Activated CD4-positive, alpha-beta T cell treated with anti-CD3 and anti-CD28 coated beads, Interleukin-10, Interleukin-2, amounts not matched to agents 100 ng/mL and 50 ng/mL, durations not matched to agents 16 hours and 8 hours (primary cell): ENCODE results near the gene EED.
"Not testable (repeated sequence)": the region's sequence is repeated elsewhere in the genome, so short reads cannot be mapped to it uniquely, and the experiment has no call there.

Source experiments
- DNase-seq: peaks from one replicate; pipeline ENCODE4 v3.0.0-alpha.2; 2020

The EED gene

DNA sequence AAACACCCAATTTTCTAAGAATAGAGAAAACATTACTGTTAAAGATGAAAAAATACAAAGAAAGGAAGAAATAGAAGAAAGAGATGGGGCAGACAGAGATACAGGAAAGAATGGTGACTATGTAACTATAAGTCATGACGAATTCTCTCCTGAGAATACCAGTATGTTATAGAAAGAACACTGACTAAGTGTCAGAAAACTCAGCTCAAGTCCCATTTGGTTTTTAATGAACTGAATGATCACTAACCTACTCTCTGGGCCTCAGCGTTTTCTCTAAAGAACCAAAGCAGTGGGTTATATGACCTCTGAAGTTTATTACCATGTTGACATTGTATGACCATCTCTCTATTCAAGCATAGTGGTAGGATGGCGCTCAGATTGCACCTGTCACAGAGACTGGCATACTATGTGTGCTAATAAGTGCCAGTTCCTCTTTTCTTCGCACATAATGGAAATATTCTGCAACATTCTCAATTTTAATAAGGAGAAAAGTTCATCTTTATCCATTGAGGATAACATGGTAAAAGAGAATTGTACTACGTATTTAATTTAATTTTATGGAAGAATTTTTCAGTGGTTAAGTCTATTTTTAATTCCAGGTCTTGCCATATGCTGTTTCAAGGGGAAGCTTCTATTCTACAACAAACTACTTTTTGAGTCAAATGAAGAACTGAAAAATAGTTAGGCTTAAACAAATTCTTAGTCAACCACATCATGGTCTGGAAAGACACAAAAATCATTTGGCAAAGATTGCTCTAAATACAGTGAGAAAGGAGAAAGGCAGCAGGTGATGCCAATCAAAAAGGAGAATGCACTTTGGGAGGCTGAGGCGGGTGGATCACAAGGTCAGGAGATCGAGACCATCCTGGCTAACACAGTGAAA lies 25.0 kb upstream of the EED start:
- peak; percentile 52 for DNase-seq

GRCh38 chr11:86220653-86221052 lies 23.9 kb upstream of the EED start:
- DNase-seq = no peak

GRCh38 chr11:86222081-86222480 lies 22.5 kb upstream of the EED start:
- DNase-seq = no peak

DNA sequence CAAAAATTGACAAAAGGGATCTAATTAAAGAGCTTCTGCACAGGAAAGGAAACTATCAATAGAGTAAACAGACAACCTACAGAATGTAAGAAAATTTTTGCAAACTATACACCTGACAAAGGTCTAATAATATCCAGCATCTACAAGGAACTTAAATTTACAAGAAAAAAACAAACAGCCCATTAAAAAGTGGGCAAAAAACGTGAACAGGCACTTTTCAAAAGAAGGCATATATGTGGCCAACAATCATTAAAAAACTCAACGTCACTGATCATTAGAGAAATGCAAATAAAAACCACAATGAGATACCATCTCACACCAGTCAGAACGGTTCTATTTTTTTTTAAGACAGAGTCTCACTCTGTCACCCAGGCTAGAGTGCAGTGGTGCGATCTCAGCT lies 20.0 kb upstream of the EED start:
- DNase-seq = not testable (repeated sequence)

DNA sequence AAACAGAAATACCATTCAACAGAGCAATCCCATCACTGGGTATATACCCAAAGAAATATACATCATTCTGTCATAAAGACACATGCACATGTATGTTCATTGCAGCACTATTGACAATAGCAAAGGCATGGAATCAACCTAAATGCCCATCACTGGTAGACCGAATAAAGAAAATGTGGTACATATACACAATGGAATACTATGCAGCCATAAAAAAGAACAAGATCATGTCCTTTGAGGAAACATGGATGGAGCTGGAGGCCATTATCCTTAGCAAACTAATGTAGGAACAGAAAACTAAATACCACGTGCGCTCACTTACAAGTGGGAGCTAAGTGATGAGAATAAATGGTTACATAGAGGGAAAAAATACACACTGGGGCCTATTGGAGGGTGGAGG lies 19.2 kb upstream of the EED start:
- DNase-seq = not testable (repeated sequence)

GRCh38 chr11:86228269-86229038 lies 16.1 kb upstream of the EED start:
- peak; percentile 79 for DNase-seq

- not testable (repeated sequence) for DNase-seq
Observed at GRCh38 chr11:86229039-86229330, 15.6 kb upstream of the EED start.

- no peak for DNase-seq
Observed at GRCh38 chr11:86230179-86230804, 14.3 kb upstream of the EED start.

DNA sequence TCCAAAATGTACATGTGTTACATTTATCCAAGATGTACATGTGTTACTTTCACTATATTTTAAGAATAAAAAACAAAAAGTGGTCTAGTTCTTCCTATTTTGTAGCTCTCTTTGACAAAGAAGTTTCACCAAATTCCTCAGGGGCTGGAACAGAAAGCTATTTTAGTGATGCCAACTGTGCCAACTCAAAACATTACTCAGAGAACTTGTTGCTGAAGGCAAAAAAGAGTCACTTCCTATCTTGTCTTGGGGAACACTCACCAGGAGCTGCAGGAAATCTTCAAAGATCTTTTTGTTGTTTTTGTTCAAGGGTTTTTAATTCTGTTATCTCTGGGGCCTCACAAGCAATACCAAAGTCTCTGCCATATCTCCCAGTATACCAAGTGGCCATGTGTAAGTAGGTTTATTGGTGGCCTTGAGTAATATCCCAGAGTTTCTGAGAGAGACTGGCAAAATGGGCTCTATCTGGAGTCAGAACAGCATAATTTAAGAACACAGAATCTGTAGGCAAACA lies 13.6 kb upstream of the EED start:
- peak; percentile 80 for DNase-seq

GRCh38 chr11:86232556-86232955 lies 12.0 kb upstream of the EED start:
- DNase-seq = no peak

DNA sequence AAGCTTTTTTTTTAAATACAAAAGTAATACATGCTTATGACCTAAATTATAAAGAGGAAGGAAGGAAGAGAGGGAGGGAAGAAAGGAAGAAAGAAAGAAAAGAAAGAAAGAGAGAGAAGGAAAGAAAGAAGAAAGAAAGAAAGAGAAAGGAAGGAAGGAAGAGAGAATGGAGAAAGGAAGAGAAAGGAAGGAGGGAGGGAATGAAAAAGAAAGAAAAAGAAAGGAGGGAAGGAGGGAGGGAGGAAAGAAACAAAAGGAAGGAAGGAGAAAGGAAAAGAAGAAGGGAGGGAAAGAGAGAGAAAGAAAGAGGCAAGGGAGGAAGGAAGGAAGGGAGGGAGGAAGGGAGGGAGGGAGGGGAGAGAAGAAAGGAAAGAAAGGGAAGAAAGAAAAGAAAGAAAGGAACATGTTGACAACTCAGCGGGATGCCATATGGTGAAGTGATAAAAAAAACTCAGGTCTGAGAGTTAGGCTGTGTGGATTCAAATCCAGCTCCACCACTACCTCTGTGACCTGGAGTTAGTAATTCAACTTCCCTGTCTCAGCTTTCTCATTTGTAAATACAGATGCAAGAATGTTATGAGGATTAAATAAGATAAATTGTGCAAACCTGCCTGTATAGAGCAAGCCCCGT lies 9.6 kb upstream of the EED start:
- no peak for DNase-seq

DNA sequence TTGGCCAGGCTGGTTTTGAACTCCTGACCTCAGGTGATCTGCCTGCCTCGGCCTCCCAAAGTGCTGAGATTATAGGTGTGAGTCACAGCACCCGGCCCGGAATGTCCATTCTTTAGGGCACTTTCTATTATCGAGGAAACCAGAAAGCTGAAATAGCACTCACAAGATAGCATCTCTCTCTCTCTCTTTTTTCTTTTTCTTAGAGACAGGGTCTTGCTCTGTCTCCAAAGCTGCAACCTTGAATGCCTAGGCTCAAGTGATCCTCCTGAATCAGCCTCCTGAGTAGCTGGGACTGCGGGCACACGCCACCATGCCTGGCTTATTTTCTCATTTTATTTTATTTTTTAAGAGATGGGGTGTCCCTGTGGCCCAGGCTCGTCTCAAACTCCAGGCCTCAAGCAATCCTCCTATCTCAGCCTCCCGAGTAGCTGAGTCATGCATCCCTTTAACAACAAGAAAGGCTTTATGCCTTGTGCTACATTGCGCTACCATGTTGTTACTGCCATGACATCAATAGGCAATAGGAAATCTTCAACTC lies 7.2 kb upstream of the EED start:
- no peak for DNase-seq

GRCh38 chr11:86240164-86240563 lies 4.4 kb upstream of the EED start:
- no peak for DNase-seq

DNA sequence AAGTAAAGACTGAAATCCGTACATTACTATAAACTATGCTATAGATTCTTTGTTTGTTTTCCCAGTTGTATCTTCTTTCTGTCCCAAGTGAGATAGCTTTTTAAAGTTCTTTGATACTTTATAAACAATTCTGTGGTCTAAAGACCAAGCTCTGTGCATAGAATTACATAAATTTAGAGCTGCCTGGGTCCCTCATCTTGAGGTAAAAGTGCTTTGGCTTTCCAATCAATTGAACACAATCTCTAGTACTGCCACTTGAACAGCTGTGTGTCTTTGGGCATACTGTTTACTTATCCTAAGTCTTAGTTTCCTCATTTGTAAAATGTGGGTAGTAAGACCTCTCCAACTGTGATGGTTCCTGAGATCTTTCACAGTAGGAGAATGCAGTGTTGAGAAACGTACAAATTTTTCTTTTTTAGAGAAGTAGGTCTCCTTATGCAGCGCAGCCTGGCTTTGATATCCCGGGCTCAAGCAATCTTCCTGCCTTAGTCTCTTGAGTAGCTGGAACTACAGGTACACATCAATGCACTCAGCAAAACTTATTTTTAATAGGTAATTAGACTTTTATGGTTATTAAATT lies 2.5 kb upstream of the EED start:
- no peak for DNase-seq

DNA sequence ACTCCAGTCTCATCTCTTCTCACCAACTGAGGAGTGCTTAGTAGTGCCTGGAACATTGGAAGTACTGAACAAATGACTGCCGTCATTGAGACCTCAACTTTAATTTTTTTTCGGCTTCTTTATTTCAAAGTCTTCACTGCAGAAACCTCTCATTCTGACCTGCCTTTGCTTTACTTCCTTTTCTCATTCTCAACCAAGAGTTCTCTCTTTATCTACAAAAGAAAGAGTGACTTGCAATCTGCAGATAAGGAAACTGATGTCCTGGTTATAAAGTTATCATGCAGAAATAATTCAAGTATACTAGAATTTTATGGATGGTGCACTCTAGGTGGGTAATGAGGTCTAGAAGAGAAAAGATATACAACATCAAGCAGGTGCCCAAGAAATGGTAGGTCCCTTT lies 1.2 kb upstream of the EED start:
- DNase-seq = no peak

- peak; percentile 95 for DNase-seq
Observed at GRCh38 chr11:86244063-86244521, 461 bp upstream of the EED start.

- peak; percentile 68 for DNase-seq
Observed at GRCh38 chr11:86245369-86246292, 1.1 kb downstream of the EED start.

- DNase-seq = no peak
Observed at GRCh38 chr11:86246293-86246675, 1.7 kb downstream of the EED start.

GRCh38 chr11:86247608-86248007 lies 3.1 kb downstream of the EED start:
- DNase-seq = no peak

- peak; percentile 75 for DNase-seq
Observed at GRCh38 chr11:86248609-86249008, 4.1 kb downstream of the EED start.
